Activated CD8-positive, alpha-beta T cell treated with anti-CD3 and anti-CD28 coated beads for 36 hours (primary cell): ENCODE results near the gene FAM13A. TPM values are rescaled to one million over a fixed set of nuclear protein-coding genes. Genes with fewer than 3 reads are reported as not detected.
A peak's percentile ranks its signal among the peaks of the same experiment; 100 is the strongest.

Experiments used
- ATAC-seq: fragments of 200-7000 bp; cut with Tn5 transposase; one replicate; pipeline ENCODE4 v1.10.0; 2021; ENCODE audit warnings: mild to moderate bottlenecking, moderate library complexity
- CTCF ChIA-PET: fragments of 350-600 bp; sonication (Branson Sonifier 250); formaldehyde crosslinking; loops from one replicate; lab custom pipeline; 2021; ENCODE audit warnings: antibody characterized with exemption; lab: Charles Lee
- POLR2A ChIA-PET: fragments of 350-600 bp; sonication (Branson Sonifier 250); formaldehyde crosslinking; loops from one replicate; lab custom pipeline; 2021; ENCODE audit warnings: antibody characterized with exemption; lab: Charles Lee
- DNase-seq: peaks from one replicate; pipeline ENCODE4 v3.0.0-alpha.2; 2020
- H3K27ac Mint-ChIP-seq: one replicate; pipeline ENCODE4 v1.8.0; 2021; ENCODE audit warnings: mild to moderate bottlenecking, mixed read lengths
- H3K27me3 Mint-ChIP-seq: one replicate; pipeline ENCODE4 v1.8.0; 2021; ENCODE audit warnings: mixed read lengths
- H3K36me3 Mint-ChIP-seq: one replicate; pipeline ENCODE4 v1.8.0; 2021; ENCODE audit warnings: low read depth, mixed read lengths
- H3K4me1 Mint-ChIP-seq: one replicate; pipeline ENCODE4 v1.8.0; 2021; ENCODE audit warnings: low read depth, mixed read lengths
- H3K4me3 Mint-ChIP-seq: one replicate; pipeline ENCODE4 v1.8.0; 2021; ENCODE audit warnings: mild to moderate bottlenecking, moderate library complexity, mixed read lengths
- H3K9me3 Mint-ChIP-seq: one replicate; pipeline ENCODE4 v1.8.0; 2021; ENCODE audit warnings: mixed read lengths
- intact Hi-C: fragments of 100-400 bp; cut with micrococcal nuclease; formaldehyde crosslinking; loops from one replicate; pipeline ENCODE4 v1.10.0; 2022
- total RNA-seq, 2 experiments: library from RNA; stranded (reverse); gene quantifications; one replicate each; pipeline ENCODE4 v1.2.3, GENCODE V29; 2021
- TF ChIP-seq, protein P1 (sequence below): fragments of 200-600 bp; IDR thresholded peaks from one replicate; pipeline ENCODE4 v1.8.0; 2022; ENCODE audit warnings: antibody characterized with exemption, mild to moderate bottlenecking

Gene FAM13A
- total RNA-seq, 2 experiments from 2014 or later, result 4.5 to 6.0 TPM

GRCh38 chr4:88698519-88698918 lies 358.5 kb downstream of the FAM13A start:
- POLR2A ChIA-PET, result interaction anchor here (1.2 kb wide), 1 partner anchor 13 kb away, joined by 4 read pairs; no protein-coding TSS in a partner anchor
- intact Hi-C loops, result no loop called here
- CTCF ChIA-PET, result no interaction called here

GRCh38 chr4:88697588-88698329 lies 359.2 kb downstream of the FAM13A start, which contains the start of gene NAP1L5:
Gene NAP1L5, minus strand, starts transcription at chr4:88697829. Its CDS starts 75 bp downstream, at chr4:88697754.
- Mint-ChIP-seq H3K27me3 (no peaks in the 10 kb centered on the region), H3K4me3 (peak within 1 kb of the TSS; percentile 80), H3K4me1 (peaks cover 10% of the 10 kb centered on the region), H3K36me3 (peaks cover 22% of the 10 kb centered on the region), H3K27ac (peak within 1 kb of the TSS; percentile 73), H3K9me3 (peaks cover 2% of the 10 kb centered on the region)
- ATAC-seq (peak; percentile 87), DNase-seq (peak; percentile 79)
- TF ChIP-seq, protein P1, sequence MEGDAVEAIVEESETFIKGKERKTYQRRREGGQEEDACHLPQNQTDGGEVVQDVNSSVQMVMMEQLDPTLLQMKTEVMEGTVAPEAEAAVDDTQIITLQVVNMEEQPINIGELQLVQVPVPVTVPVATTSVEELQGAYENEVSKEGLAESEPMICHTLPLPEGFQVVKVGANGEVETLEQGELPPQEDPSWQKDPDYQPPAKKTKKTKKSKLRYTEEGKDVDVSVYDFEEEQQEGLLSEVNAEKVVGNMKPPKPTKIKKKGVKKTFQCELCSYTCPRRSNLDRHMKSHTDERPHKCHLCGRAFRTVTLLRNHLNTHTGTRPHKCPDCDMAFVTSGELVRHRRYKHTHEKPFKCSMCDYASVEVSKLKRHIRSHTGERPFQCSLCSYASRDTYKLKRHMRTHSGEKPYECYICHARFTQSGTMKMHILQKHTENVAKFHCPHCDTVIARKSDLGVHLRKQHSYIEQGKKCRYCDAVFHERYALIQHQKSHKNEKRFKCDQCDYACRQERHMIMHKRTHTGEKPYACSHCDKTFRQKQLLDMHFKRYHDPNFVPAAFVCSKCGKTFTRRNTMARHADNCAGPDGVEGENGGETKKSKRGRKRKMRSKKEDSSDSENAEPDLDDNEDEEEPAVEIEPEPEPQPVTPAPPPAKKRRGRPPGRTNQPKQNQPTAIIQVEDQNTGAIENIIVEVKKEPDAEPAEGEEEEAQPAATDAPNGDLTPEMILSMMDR, result no peak
- ChIA-PET CTCF (interaction anchor here (1.0 to 1.2 kb wide), 2 partner anchors 10 to 158 kb away, joined by 3 read pairs; no protein-coding TSS in a partner anchor), POLR2A (interaction anchor here (1.0 to 1.2 kb wide), 2 partner anchors 12 to 14 kb away, joined by 3 to 4 read pairs; no protein-coding TSS in a partner anchor)
- intact Hi-C loops, result no loop called here

More at GRCh38 chr4:88698519-88698918, 358.5 kb downstream of the FAM13A start:
- Mint-ChIP-seq H3K27me3 (no peaks in the 10 kb centered on the region), H3K4me1 (peaks cover 10% of the 10 kb centered on the region), H3K36me3 (peaks cover 22% of the 10 kb centered on the region), H3K27ac (no peak overlapping the region), H3K4me3 (peak overlapping the region; percentile 80), H3K9me3 (peaks cover 2% of the 10 kb centered on the region)
- TF ChIP-seq, protein P1, result no peak
- ATAC-seq (no peak), DNase-seq (peak; percentile 5)

- H3K9me3 Mint-ChIP-seq, result peaks cover 2% of the 10 kb centered on the region
- ChIA-PET POLR2A (interaction anchor here (1.0 kb wide), 1 partner anchor 13 kb away, joined by 3 read pairs; no protein-coding TSS in a partner anchor), CTCF (interaction anchor here (1.0 to 1.2 kb wide), 2 partner anchors 10 to 157 kb away, joined by 3 read pairs; no protein-coding TSS in a partner anchor)
- peak; percentile 33 for DNase-seq
- TF ChIP-seq, protein P1, result no peak
- peak overlapping the region; percentile 80 for H3K4me3 Mint-ChIP-seq
- peak; percentile 45 for ATAC-seq
- H3K36me3 Mint-ChIP-seq, result peaks cover 22% of the 10 kb centered on the region
- H3K27me3 Mint-ChIP-seq, result no peaks in the 10 kb centered on the region
- intact Hi-C loops, result no loop called here
- H3K27ac Mint-ChIP-seq, result peak overlapping the region; percentile 73
- H3K4me1 Mint-ChIP-seq, result peaks cover 10% of the 10 kb centered on the region
Observed at GRCh38 chr4:88697141-88697540, 359.8 kb downstream of the FAM13A start.

GRCh38 chr4:88696630-88697029 lies 360.4 kb downstream of the FAM13A start:
- Mint-ChIP-seq H3K27me3 (no peaks in the 10 kb centered on the region), H3K9me3 (peaks cover 2% of the 10 kb centered on the region), H3K27ac (peak overlapping the region; percentile 73), H3K36me3 (peaks cover 22% of the 10 kb centered on the region), H3K4me3 (peak overlapping the region; percentile 80), H3K4me1 (peaks cover 10% of the 10 kb centered on the region)
- POLR2A ChIA-PET, result no interaction called here
- DNase-seq, result no peak
- ATAC-seq, result no peak
- TF ChIP-seq, protein P1, result no peak
- CTCF ChIA-PET, result interaction anchor here (1.0 to 1.7 kb wide), 4 partner anchors 9 to 157 kb away, joined by 3 to 10 read pairs (median 4); no protein-coding TSS in a partner anchor
- intact Hi-C loops, result no loop called here

DNA sequence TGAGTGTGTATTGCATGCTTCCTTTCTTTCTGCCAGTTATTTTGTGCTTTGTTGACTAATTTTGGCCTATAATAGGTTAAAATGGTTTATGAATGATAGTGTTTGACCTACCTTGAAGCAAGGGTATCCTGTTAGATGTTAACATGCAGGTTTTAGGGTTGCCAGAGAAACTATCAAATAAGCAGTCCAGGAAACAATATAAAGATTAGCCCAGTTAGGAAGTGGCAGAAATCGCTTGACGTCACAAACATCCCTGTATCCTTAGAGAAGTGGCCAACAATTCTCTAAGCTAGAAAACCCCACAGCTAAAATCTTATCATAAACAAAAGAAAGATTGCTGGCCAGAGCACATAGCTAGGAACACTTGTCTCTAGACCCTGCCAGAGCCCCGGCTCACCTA lies 363.2 kb downstream of the FAM13A start:
- DNase-seq, result no peak
- Mint-ChIP-seq H3K9me3 (no peaks in the 10 kb centered on the region), H3K4me3 (no peak overlapping the region), H3K36me3 (peaks cover 25% of the 10 kb centered on the region), H3K27me3 (no peaks in the 10 kb centered on the region), H3K4me1 (peaks cover 8% of the 10 kb centered on the region), H3K27ac (no peak overlapping the region)
- no peak for ATAC-seq
- TF ChIP-seq, protein P1, result no peak
- intact Hi-C loops, result no loop called here
- CTCF ChIA-PET, result no interaction called here
- POLR2A ChIA-PET, result no interaction called here
